ENCODE results near the gene TSPAN18.

- TF ChIP-seq CTCF (IDR thresholded peaks at IDR 0.05) = no peak
- TF ChIP-seq POLR2A (IDR thresholded peaks at IDR 0.05) = no peak
- TF ChIP-seq EP300 (IDR thresholded peaks at IDR 0.05) = no peak
These were observed 53.2 kb downstream of the TSPAN18 start for GRCh38 chr11:44779736-44780520.

Data from tibial nerve (tissue), 4 donors.